A549 (cell line): ENCODE data around the gene CAPN2.

Experiments used
- POLR2A ChIP-seq: IDR thresholded peaks from 2 replicates; pipeline ENCODE4 v1.6.1; 2012; ENCODE audit warnings: mild to moderate bottlenecking, low read length
- TF ChIP-seq, protein P1 (sequence below): fragments of >200 bp; sonication (Bioruptor Twin); formaldehyde crosslinking; IDR thresholded peaks from 3 replicates; pipeline ENCODE4 v1.5.1; 2016

DNA sequence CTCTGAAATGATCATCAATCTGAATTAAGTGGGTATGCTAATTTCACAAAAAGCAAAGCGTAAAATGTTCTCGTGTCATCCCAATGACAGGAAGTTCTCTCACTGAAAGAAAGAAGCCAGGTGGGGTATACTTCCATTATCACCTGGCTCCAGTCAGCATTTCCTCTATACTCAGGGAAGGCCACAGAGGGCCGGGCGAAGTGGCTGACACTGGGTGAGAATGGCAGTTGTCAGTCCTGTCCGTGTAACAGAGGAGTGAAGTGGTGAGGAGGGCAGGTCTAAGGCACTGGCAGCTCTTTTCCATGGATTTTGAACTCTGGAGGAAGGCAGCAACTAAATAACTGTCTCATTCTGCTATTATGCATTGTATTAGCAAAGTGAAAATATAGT, 60.4 kb downstream of the CAPN2 start:
- TF ChIP-seq, protein P1, sequence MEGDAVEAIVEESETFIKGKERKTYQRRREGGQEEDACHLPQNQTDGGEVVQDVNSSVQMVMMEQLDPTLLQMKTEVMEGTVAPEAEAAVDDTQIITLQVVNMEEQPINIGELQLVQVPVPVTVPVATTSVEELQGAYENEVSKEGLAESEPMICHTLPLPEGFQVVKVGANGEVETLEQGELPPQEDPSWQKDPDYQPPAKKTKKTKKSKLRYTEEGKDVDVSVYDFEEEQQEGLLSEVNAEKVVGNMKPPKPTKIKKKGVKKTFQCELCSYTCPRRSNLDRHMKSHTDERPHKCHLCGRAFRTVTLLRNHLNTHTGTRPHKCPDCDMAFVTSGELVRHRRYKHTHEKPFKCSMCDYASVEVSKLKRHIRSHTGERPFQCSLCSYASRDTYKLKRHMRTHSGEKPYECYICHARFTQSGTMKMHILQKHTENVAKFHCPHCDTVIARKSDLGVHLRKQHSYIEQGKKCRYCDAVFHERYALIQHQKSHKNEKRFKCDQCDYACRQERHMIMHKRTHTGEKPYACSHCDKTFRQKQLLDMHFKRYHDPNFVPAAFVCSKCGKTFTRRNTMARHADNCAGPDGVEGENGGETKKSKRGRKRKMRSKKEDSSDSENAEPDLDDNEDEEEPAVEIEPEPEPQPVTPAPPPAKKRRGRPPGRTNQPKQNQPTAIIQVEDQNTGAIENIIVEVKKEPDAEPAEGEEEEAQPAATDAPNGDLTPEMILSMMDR: no peak
- TF ChIP-seq POLR2A: no peak
